Fibroblast of gingiva (primary cell): ENCODE results near the gene ZNF714.
A peak's percentile ranks its signal among the peaks of the same experiment; 100 is the strongest.
"Not testable (repeated sequence)": the region's sequence is repeated elsewhere in the genome, so short reads cannot be mapped to it uniquely, and the experiment has no call there.

ENCODE experiments used
- DNase-seq: peaks from one replicate; pipeline ENCODE4 v3.0.0-alpha.2; 2011; ENCODE audit warnings: low read depth

Gene ZNF714

GRCh38 chr19:21130097-21130775 lies 48.2 kb downstream of the ZNF714 start:
- no peak for DNase-seq

- no peak for DNase-seq
These were observed 51.6 kb downstream of the ZNF714 start for GRCh38 chr19:21133633-21134032.

- no peak for DNase-seq
These were observed 52.9 kb downstream of the ZNF714 start for GRCh38 chr19:21134934-21135366.

GRCh38 chr19:21135433-21135832 lies 53.4 kb downstream of the ZNF714 start:
- DNase-seq = no peak

- DNase-seq = no peak
These were observed 56.1 kb downstream of the ZNF714 start for GRCh38 chr19:21138130-21138529.

- DNase-seq = not testable (repeated sequence)
These were observed 59.0 kb downstream of the ZNF714 start for GRCh38 chr19:21141006-21141405.

- peak; percentile 93 for DNase-seq
These were observed 59.9 kb downstream of the ZNF714 start, which contains the start of gene ZNF431 for GRCh38 chr19:21141787-21142464. TSS of gene ZNF431 (plus strand) at chr19:21142040. CDS start at chr19:21142184, 144 bp downstream.

GRCh38 chr19:21143428-21143827 lies 61.4 kb downstream of the ZNF714 start:
- DNase-seq = no peak

- no peak for DNase-seq
These were observed 61.9 kb downstream of the ZNF714 start for GRCh38 chr19:21143854-21144253.

- DNase-seq = no peak
These were observed 65.5 kb downstream of the ZNF714 start for GRCh38 chr19:21147540-21147939.

- DNase-seq = no peak
These were observed 66.7 kb downstream of the ZNF714 start for GRCh38 chr19:21148681-21149080.

GRCh38 chr19:21149877-21150276 lies 67.9 kb downstream of the ZNF714 start:
- no peak for DNase-seq

GRCh38 chr19:21151460-21151859 lies 69.5 kb downstream of the ZNF714 start:
- DNase-seq = no peak

- DNase-seq = peak; percentile 29
These were observed 76.6 kb downstream of the ZNF714 start for GRCh38 chr19:21158523-21159135.

GRCh38 chr19:21164541-21164940 lies 82.5 kb downstream of the ZNF714 start:
- DNase-seq = no peak

GRCh38 chr19:21166436-21166835 lies 84.4 kb downstream of the ZNF714 start:
- DNase-seq = no peak
